Measurements from ENCODE around the gene TSR1.

- no peak for TF ChIP-seq POLR2A (IDR thresholded peaks at IDR 0.05)
- TF ChIP-seq CTCF (IDR thresholded peaks at IDR 0.05): no peak
- TF ChIP-seq EP300 (IDR thresholded peaks at IDR 0.05): no peak
These were observed 14.9 kb downstream of the TSR1 start for GRCh38 chr17:2321399-2321798.

All from ovary (tissue), 3 donors.